HG03139 (cell line): ENCODE data around the gene SLC35F1.

Experiments
- ATAC-seq: cut with Tn5 transposase; IDR thresholded peaks from one replicate; pipeline ENCODE4 v1.9.1; 2021; ENCODE audit not compliant: unreplicated experiment

Gene SLC35F1

DNA sequence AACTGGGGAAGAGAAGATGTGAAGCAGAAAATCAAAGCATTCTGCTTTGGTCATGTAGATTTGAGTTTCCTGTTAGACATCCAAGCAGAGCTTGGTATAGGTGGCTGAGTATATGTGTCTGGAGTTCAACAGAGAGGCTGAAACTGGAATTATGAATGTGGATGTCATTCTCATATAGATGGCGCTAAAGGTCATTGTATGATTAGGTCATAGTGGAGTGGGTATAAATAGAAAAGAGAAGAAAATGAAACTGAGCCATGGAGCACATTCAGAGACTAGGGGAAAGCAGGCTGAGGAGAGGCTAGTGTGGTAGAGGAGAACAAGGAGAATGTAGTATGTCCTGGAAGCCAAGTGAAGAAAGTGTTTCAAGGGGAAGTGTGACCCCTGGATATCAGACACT is 345.4 kb downstream of the SLC35F1 start:
- peak; percentile 72 for ATAC-seq

- ATAC-seq: no peak
Measured at GRCh38 chr6:118253741-118254140, 346.7 kb downstream of the SLC35F1 start.

DNA sequence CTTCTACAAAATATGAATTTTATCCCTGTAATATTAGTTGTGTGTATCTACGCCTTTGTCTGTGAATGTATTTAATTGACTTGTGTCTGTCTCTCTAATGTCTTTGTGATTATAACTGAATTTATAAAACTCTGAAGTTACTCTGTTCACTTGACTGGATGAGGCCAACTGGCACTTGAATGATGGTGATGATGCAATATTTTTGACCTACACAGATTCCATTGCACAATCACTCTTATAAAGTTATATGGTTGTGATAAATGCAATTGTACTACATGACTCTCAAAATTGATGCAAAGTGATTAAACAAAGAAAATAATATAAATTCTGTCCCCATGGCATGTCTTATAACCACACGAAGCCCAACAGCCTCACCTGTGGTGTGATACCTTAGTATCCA is 353.8 kb downstream of the SLC35F1 start:
- no peak for ATAC-seq

GRCh38 chr6:118263921-118264486 is 356.9 kb downstream of the SLC35F1 start:
- ATAC-seq: no peak

GRCh38 chr6:118269659-118270058 is 362.6 kb downstream of the SLC35F1 start:
- no peak for ATAC-seq

DNA sequence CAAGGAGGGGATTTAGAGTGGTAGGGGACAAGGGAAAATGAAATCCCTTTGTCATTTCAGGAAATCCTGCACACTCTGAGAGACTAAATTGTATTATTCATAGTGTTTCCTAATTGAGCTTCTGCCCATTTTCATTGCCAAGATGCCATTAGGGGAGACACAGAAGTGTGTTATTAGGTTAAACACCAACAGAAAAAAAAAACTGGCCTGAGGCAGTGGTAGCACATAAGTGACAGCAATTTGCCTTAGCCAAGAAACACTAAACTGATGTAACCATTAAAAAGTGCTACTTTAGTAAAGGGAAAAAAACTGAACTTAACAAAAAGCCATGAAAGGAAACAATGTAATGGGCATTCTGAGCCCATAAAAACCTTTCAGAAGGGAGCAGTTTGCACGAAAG is 370.6 kb downstream of the SLC35F1 start:
- no peak for ATAC-seq

DNA sequence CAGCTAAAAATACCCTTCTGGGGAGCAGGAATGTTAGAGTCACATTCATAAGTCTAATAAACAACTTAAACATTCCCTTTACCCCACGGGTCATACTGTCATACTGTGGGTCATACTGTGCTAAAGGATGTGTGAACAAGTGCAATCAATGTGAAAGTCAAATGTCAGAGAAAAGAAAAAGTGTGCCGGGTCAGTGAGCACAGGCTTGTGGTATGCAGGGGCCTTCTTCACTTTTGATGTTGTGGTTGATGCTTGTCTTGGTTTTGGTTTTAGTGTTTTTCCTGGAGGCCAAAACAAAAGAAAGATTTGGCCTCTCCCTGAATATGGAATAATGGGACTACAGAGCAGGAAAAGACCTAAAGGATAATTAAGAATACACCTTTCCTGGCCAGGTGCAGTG is 373.1 kb downstream of the SLC35F1 start:
- ATAC-seq: peak; percentile 97

- no peak for ATAC-seq
Measured at GRCh38 chr6:118281291-118281690, 374.2 kb downstream of the SLC35F1 start.

- ATAC-seq: no peak
Measured at GRCh38 chr6:118283766-118284165, 376.7 kb downstream of the SLC35F1 start.

- ATAC-seq: no peak
Measured at GRCh38 chr6:118284736-118285360, 377.8 kb downstream of the SLC35F1 start.

DNA sequence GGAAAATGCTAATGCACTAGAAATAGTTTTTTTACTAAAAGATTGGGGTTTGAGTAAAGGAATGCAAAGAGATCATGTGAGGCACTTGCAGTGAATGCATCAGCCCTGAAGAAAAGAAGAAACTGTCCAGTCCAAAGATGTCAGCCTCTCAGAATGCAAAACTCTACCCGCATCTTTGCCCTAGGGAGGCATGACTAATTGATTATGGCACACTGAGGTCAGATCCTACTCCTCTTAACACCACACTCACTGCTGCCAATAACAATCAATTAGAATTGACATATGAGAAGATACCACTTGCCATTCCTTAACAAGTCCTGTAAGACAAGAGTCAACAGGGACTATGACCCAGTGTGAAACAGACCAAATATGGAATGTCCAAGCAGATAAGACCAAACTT is 378.7 kb downstream of the SLC35F1 start:
- no peak for ATAC-seq

GRCh38 chr6:118288355-118289124 is 381.5 kb downstream of the SLC35F1 start:
- ATAC-seq: no peak

DNA sequence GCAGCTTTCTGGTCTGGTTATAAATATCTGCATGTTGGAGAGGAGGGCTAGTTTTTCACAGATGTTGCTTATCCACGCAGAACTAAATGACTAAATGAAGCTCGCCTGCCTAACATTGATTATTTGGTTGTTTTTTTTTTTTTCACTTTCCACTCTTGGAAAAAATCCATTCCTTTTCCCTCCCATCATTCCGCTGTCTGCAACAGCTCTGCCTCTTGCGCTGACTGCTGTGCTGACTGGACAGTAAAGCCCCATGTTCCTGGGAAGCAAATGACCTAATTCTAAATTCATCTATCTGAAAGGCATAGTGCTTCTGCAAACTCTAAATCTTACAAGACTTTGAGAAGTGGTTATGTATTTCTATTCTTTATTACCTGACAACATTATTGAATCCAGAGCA is 385.5 kb downstream of the SLC35F1 start:
- ATAC-seq: no peak

- no peak for ATAC-seq
Measured at GRCh38 chr6:118294906-118295305, 387.8 kb downstream of the SLC35F1 start.

DNA sequence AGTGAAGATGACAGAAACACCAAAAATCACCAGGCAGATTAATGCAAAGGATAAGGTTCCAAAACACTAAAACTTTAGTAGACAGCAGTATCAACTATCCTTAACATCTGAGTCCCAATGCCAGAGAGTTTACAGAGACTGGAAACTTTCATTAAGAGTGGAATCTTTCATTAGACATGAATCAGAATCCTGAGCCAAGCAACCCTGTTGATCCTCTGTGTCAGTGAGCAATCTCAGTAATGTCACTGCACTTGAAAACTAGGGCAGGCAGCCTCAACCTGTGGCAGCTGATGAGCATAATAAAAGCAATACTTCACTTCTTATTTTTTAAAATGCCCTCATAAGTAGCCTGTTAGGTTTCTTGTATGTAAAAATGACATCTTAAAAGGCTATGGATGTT is 388.3 kb downstream of the SLC35F1 start:
- ATAC-seq: no peak

DNA sequence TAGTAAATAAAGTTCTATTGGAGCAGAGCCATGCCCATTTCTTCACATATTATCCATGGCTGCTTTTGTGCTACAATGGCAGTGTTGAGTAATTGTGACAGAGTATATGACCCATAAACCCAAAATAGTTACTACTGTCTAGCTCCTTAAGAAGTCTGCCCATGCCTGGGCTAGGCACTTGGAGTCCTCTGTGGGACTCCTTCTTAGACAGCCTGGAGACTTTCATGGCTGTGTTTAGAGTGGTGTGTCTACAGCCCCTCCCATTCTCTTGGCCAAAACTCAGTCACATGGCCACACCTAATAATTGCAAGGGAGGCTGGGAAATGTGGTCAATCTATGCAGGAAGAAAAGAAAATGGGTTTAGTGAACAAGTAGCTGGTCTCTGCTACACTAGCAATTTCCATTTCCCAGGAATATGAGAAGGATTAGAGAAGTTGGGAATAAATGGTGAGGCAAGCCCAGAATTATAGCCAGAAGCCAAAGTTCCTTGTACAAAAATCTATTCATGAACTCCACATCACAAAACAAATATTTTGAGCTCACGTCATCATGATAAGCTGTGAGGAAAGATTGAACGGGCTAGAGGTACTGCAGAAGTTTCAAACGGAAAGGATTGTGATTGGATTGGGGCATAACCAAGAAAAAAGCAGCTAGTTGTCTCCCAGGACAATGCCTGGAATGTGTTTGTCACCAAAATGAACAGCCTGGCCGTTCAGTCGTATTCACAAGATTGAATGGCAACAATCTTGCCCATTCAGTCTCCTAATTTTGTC is 389.3 kb downstream of the SLC35F1 start:
- no peak for ATAC-seq

DNA sequence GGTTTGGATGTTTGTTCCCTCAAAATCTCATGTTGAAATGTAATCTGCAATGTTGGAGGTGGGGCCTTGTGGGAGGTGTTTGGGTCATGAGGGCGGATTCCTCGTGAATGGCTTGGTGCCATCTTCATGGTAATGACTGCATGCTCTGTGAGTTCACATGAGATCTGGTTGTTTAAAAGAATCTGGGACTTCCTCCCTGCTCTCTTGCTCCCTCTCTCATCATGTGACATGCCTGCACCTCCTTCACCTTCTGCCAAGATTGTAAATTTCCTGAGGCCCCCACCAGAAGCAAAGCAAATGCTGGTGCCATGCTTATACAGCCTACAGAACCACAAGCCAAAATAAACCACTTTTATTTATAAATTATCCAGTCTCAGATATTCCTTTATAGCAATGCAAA is 390.8 kb downstream of the SLC35F1 start:
- ATAC-seq: no peak

- no peak for ATAC-seq
Measured at GRCh38 chr6:118298476-118299427, 391.7 kb downstream of the SLC35F1 start.

GRCh38 chr6:118299457-118299856 is 392.4 kb downstream of the SLC35F1 start:
- ATAC-seq: no peak

DNA sequence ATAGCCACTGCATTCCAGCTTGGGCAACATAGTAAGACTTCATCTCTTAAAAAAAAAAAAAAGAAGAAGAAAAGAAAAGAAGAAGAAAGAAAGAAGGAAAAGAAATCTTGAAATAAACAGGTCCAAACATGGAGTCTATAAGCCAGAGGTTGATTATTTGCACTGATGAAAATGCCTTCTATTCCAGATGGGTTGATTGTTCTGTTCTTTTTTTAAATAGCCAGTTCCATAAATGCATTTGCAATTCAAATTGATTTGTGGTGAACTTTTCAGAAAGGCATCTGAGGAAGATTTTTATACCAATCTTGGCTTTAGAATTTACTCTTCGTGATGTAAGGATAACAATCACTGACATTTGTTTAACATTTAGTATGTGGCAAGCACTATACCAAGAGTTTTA is 397.3 kb downstream of the SLC35F1 start:
- ATAC-seq: no peak

DNA sequence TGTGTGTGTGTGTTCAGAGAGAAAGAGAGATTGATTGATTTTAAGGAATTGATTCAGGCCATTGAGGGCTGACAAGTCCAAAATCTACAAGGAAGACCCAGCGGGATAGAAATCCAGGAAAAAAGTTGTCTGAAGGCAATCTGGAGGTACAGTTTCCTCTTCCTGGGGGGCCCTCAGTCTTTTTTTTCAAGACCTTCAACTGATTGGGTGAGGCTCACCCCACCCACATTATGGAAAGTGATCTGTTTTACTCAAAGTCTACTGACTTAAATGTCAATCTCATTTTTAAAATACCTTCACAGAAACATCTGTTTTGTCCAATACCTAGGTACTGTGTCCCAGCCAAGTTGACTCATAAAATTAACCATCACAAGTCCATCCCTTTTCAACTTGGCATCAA is 398.0 kb downstream of the SLC35F1 start:
- ATAC-seq: no peak
